GM21717 (cell line): ENCODE results near the gene COMP.

Experiments used
- ATAC-seq: cut with Tn5 transposase; IDR thresholded peaks from one replicate; pipeline ENCODE4 v1.9.1; 2021; ENCODE audit warnings: mild to moderate bottlenecking, moderate library complexity; ENCODE audit not compliant: unreplicated experiment

Gene COMP

GRCh38 chr19:18804139-18804601, 13.1 kb upstream of the COMP start:
- ATAC-seq = no peak

DNA sequence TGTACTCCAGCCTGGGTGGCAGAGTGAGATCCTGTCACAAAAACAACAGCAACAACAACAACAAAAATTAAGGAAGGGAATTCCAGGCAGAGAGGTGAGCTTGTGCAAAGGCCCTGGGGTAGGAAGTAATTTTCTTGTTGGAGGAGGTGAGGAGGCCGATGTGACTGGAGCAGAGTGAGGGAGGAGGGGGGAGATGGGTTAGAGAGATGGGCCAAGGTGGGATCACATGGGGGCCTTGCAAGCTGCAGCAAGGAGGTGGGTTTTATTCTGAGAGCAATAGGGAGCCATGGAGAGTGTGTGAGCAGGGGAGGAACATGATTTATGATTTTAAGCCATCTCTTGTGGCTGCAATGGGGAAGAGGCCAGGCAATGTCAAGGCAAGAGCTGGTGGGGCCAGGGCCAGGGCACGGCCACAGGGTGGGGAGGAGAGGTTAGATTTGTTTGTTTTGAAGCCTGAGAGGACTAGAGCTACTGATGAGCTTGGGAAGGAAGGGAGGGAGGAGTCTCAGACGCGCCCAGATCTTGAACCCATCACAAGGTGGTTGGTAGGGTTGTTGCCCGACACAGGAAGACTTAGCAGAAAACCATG, 12.5 kb upstream of the COMP start:
- no peak for ATAC-seq

- no peak for ATAC-seq
Measured at GRCh38 chr19:18802354-18802753, 11.2 kb upstream of the COMP start.

GRCh38 chr19:18800636-18801035, 9.5 kb upstream of the COMP start:
- ATAC-seq = no peak

DNA sequence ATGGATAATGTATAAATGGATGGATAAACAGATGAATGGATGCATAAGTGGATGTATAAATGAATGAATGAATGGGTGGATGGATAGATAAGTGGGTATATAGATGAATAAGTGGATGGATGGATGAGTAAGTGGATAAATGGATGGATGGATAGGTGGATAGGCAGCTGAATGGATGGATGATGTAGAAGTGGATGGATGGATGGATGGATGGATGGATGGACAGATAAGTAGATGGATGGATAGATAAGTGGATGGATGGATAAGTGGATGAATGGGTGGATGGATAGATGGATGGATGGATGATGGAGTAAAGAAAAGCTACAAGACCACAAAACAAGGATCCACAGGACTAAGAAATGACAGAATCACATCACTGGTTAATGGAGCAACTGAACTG, 9.0 kb upstream of the COMP start:
- no peak for ATAC-seq

- no peak for ATAC-seq
Measured at GRCh38 chr19:18799389-18799970, 8.4 kb upstream of the COMP start.

GRCh38 chr19:18798384-18799352, 7.6 kb upstream of the COMP start:
- ATAC-seq = no peak

DNA sequence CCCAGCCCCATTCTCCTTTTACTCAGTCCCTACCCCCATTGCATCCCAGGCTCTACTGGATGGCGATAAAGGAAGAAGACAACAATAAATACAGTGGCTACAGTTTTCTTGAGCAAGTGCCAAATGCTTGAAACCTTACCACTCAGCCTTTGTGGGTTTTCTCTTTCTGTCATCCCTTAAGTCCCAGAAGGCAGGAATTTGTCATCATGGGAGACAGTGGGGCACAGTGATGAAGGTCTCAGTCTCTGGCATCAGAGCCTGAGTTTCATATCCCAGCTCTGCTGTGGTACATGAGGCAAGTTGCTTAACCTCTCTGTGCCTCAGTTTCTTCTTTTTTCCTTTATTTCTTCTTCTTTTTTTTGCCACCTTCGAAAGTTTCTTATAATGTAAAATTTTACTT, 5.1 kb upstream of the COMP start:
- no peak for ATAC-seq

GRCh38 chr19:18795540-18795939, 4.4 kb upstream of the COMP start:
- ATAC-seq = no peak

- no peak for ATAC-seq
Measured at GRCh38 chr19:18794692-18795091, 3.6 kb upstream of the COMP start.

- no peak for ATAC-seq
Measured at GRCh38 chr19:18794029-18794313, 2.9 kb upstream of the COMP start.

GRCh38 chr19:18793144-18794028, 2.3 kb upstream of the COMP start:
- ATAC-seq = no peak

DNA sequence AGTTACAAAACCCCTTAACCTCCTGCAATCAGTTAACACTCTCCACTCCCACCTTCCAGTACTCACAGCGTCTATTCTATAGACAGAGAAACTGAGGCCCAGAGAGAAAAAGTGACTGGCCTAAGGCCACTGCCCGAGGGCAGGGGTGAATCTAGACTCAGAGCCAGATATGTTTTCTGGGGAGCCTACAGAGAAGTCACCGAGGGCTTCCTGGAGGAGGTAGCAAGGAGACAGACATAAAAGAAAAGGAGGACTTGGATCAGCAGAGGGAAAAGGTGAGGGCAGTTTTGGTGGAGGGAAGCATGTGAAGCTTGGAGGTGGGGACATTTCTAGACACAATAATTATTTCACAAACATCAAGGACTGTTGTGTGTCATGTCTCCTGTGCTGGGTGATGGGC, 1.6 kb upstream of the COMP start:
- ATAC-seq = no peak

- no peak for ATAC-seq
Measured at GRCh38 chr19:18791315-18791678, 192 bp upstream of the COMP start.

GRCh38 chr19:18789883-18790565, 1.1 kb downstream of the COMP start:
- no peak for ATAC-seq

DNA sequence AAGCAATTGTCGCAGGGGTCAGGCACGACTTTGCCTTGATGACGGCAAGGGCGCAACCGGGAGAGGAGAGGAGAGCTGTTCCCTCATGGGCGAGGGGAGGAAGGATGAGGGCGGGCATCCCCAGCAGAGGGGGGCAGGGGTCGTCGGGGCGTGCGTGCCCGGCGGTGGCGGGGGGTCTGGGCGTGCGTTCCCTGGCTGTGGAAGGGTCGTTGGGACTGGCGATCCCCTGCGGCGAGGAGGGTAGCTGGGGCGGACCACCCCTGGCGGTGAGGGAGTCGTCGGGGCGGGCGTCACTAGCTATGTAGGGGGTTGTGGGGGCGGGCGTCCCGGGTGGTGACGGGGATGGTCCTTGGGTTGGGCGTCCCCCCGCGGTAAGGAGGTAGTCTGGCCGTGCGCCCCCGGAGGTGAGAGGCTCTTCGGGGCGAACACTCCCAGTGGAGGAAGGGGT, 1.7 kb downstream of the COMP start:
- ATAC-seq = no peak

DNA sequence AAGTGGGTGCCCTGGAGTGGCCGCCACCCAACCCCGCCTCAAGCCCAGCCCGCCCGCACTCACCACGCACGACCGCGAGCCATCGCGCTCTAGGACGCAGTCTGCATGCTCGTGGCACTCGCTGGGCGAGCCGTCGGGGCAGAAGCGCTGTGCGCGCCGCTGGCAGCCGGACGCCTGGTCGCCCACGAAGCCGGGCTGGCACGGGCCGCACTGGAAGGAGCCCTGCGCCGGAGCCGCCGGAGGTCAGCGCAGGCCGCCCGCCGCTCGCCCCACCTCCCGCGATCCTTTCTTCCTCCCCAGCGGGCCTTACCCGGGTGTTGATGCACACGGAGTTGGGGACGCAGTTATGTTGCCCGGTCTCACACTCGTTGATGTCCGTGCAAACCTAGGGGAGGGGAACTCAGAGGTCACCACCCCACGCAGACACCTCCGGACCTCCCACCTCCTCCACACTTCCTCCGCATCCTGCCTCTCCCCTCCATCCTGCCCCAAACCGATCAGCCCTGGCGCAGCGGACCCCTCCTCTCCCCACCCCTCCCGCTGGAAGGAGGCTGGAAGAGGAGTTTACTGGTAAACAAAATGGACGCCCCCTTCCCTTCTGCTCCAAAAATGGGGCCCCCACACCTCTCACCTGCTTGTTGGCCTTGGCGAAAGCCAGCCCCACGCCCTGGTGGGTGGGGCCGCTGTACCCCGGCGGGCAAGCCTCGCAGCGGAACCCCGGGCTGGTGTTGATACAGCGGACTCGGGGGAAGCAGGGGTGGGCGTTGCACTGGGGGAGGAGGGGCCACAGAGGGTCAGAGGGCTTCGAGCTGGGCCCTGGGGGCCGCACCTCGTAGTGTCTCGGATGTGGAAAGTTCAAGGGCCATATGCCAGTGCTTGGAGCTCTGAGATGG, 2.3 kb downstream of the COMP start:
- no peak for ATAC-seq

GRCh38 chr19:18785179-18786124, 5.7 kb downstream of the COMP start:
- no peak for ATAC-seq

DNA sequence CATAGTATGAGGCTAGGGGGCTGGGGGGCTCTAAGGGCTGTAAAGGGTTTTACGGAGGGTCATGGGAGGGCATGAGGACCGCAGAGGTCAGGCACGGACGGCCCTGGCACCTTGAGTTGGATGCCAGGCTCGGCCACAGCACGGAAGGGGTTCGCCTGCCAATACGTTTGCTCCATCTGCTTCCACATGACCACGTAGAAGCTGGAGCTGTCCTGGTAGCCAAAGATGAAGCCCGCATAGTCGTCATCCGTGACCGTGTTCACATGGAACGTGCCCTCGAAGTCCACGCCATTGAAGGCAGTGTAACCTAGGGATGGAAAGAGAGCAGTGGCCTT, 6.4 kb downstream of the COMP start:
- ATAC-seq = no peak
